ENCODE data around the gene JAML.

JAML gene

GRCh38 chr11:118206391-118207031, 18.3 kb downstream of the JAML start:
- no peak overlapping the region for H2AFZ ChIP-seq (ENCODE audit: low read depth, low read length)
- no peaks in the 10 kb centered on the region for H3K9me3 ChIP-seq (ENCODE audit: control insufficient read depth, low read length)
- 20% methylated on average over 1 of the region's 1 CpG for WGBS
- DNase-seq, result peak; percentile 6
- H3K27me3 ChIP-seq (ENCODE audit: control insufficient read depth in 1 of 2, insufficient read depth in 1 of 2, low read length in 2 of 2), result peaks cover 73 to 84% of the 10 kb centered on the region in 2 experiments
- H2BK120ac ChIP-seq (ENCODE audit: low read depth, low read length), result no peak overlapping the region
- H4K8ac ChIP-seq (ENCODE audit: low read length), result no peak overlapping the region
- H3K36me3 ChIP-seq (ENCODE audit: control insufficient read depth in 1 of 2, insufficient read depth in 2 of 2, low read depth in 1 of 2, low read length in 2 of 2), result no peaks in the 10 kb centered on the region
- no peak overlapping the region for H3K4me3 ChIP-seq (ENCODE audit: insufficient read depth in 1 of 2, low read depth in 1 of 2, low read length in 2 of 2)
- no peak overlapping the region for H2BK5ac ChIP-seq (ENCODE audit: low read depth, low read length, poor library complexity, severe bottlenecking)
- no peak overlapping the region for H3K18ac ChIP-seq (ENCODE audit: low read depth in 1 of 2, low read length in 2 of 2)
- no peaks in the 10 kb centered on the region for H3K79me1 ChIP-seq (replicated peaks; ENCODE audit: low read length, poor library complexity, severe bottlenecking)
- H3K14ac ChIP-seq (ENCODE audit: low read length in 2 of 2), result no peak overlapping the region
- no peak overlapping the region for H3K23ac ChIP-seq (ENCODE audit: low read length in 2 of 2)
- no peaks in the 10 kb centered on the region for H3K4me1 ChIP-seq (ENCODE audit: control insufficient read depth, insufficient read depth, low read depth, low read length)
- no peak overlapping the region for H3K27ac ChIP-seq (ENCODE audit: low read length, poor library complexity, severe bottlenecking)
- no peak overlapping the region for H4K91ac ChIP-seq (ENCODE audit: low read length)
- H3K4ac ChIP-seq (ENCODE audit: low read depth in 1 of 2, low read length in 2 of 2), result no peak overlapping the region
- no peak overlapping the region for H2BK12ac ChIP-seq (ENCODE audit: low read length in 2 of 2)
- no peak overlapping the region for H3K9ac ChIP-seq (ENCODE audit: low read length)
- H3K4me2 ChIP-seq (ENCODE audit: low read length, poor library complexity, severe bottlenecking), result no peak overlapping the region
- H2AK5ac ChIP-seq (ENCODE audit: low read length, severe bottlenecking), result no peak overlapping the region
- H2BK15ac ChIP-seq (ENCODE audit: low read depth, poor library complexity, severe bottlenecking), result no peak overlapping the region

GRCh38 chr11:118205606-118206378, 19.0 kb downstream of the JAML start:
- no peak overlapping the region for H3K4me3 ChIP-seq (ENCODE audit: insufficient read depth in 1 of 2, low read depth in 1 of 2, low read length in 2 of 2)
- H3K27me3 ChIP-seq (ENCODE audit: control insufficient read depth in 1 of 2, insufficient read depth in 1 of 2, low read length in 2 of 2), result peaks cover 68 to 83% of the 10 kb centered on the region in 2 experiments
- H4K91ac ChIP-seq (ENCODE audit: low read length), result no peak overlapping the region
- H3K18ac ChIP-seq (ENCODE audit: low read depth in 1 of 2, low read length in 2 of 2), result no peak overlapping the region
- H3K9me3 ChIP-seq (ENCODE audit: control insufficient read depth, low read length), result no peaks in the 10 kb centered on the region
- no peaks in the 10 kb centered on the region for H3K4me1 ChIP-seq (ENCODE audit: control insufficient read depth, insufficient read depth, low read depth, low read length)
- no peak overlapping the region for H2BK12ac ChIP-seq (ENCODE audit: low read length in 2 of 2)
- H3K4me2 ChIP-seq (ENCODE audit: low read length, poor library complexity, severe bottlenecking), result no peak overlapping the region
- 88% methylated on average over 8 of the region's 9 CpGs for WGBS
- no peak overlapping the region for H4K8ac ChIP-seq (ENCODE audit: low read length)
- H2AK5ac ChIP-seq (ENCODE audit: low read length, severe bottlenecking), result no peak overlapping the region
- H3K4ac ChIP-seq (ENCODE audit: low read depth in 1 of 2, low read length in 2 of 2), result no peak overlapping the region
- no peak overlapping the region for H3K23ac ChIP-seq (ENCODE audit: low read length in 2 of 2)
- H2BK15ac ChIP-seq (ENCODE audit: low read depth, poor library complexity, severe bottlenecking), result no peak overlapping the region
- H2AFZ ChIP-seq (ENCODE audit: low read depth, low read length), result no peak overlapping the region
- no peak overlapping the region for H3K14ac ChIP-seq (ENCODE audit: low read length in 2 of 2)
- no peak for DNase-seq
- H3K79me1 ChIP-seq (replicated peaks; ENCODE audit: low read length, poor library complexity, severe bottlenecking), result no peaks in the 10 kb centered on the region
- H3K9ac ChIP-seq (ENCODE audit: low read length), result no peak overlapping the region
- no peaks in the 10 kb centered on the region for H3K36me3 ChIP-seq (ENCODE audit: control insufficient read depth in 1 of 2, insufficient read depth in 2 of 2, low read depth in 1 of 2, low read length in 2 of 2)
- no peak overlapping the region for H2BK5ac ChIP-seq (ENCODE audit: low read depth, low read length, poor library complexity, severe bottlenecking)
- no peak overlapping the region for H3K27ac ChIP-seq (ENCODE audit: low read length, poor library complexity, severe bottlenecking)
- H2BK120ac ChIP-seq (ENCODE audit: low read depth, low read length), result no peak overlapping the region

- Histone ChIP-seq H3K14ac (ENCODE audit: low read length in 2 of 2) (no peak overlapping the region), H3K79me1 (replicated peaks; ENCODE audit: low read length, poor library complexity, severe bottlenecking) (no peaks in the 10 kb centered on the region), H3K4me2 (ENCODE audit: low read length, poor library complexity, severe bottlenecking) (no peak overlapping the region), H3K36me3 (ENCODE audit: control insufficient read depth in 1 of 2, insufficient read depth in 2 of 2, low read depth in 1 of 2, low read length in 2 of 2) (no peaks in the 10 kb centered on the region), H2BK120ac (ENCODE audit: low read depth, low read length) (no peak overlapping the region), H3K4me3 (ENCODE audit: insufficient read depth in 1 of 2, low read depth in 1 of 2, low read length in 2 of 2) (no peak overlapping the region), H3K4me1 (ENCODE audit: control insufficient read depth, insufficient read depth, low read depth, low read length) (no peaks in the 10 kb centered on the region), H3K23ac (ENCODE audit: low read length in 2 of 2) (no peak overlapping the region), H3K4ac (ENCODE audit: low read depth in 1 of 2, low read length in 2 of 2) (no peak overlapping the region), H2AFZ (ENCODE audit: low read depth, low read length) (no peak overlapping the region), H3K9me3 (ENCODE audit: control insufficient read depth, low read length) (no peaks in the 10 kb centered on the region), H3K9ac (ENCODE audit: low read length) (no peak overlapping the region), H3K27me3 (ENCODE audit: control insufficient read depth in 1 of 2, insufficient read depth in 1 of 2, low read length in 2 of 2) (peaks cover 48 to 56% of the 10 kb centered on the region in 2 experiments), H2BK15ac (ENCODE audit: low read depth, poor library complexity, severe bottlenecking) (no peak overlapping the region), H4K8ac (ENCODE audit: low read length) (no peak overlapping the region), H4K91ac (ENCODE audit: low read length) (no peak overlapping the region), H2BK12ac (ENCODE audit: low read length in 2 of 2) (no peak overlapping the region), H3K27ac (ENCODE audit: low read length, poor library complexity, severe bottlenecking) (no peak overlapping the region), H2BK5ac (ENCODE audit: low read depth, low read length, poor library complexity, severe bottlenecking) (no peak overlapping the region), H2AK5ac (ENCODE audit: low read length, severe bottlenecking) (no peak overlapping the region), H3K18ac (ENCODE audit: low read depth in 1 of 2, low read length in 2 of 2) (no peak overlapping the region)
- 77% methylated on average over 7 of the region's 7 CpGs for WGBS
- no peak for DNase-seq
These were observed 22.0 kb downstream of the JAML start for GRCh38 chr11:118202599-118203422.

GRCh38 chr11:118201966-118202365, 22.8 kb downstream of the JAML start:
- H3K14ac ChIP-seq (ENCODE audit: low read length in 2 of 2), result no peak overlapping the region
- H2BK120ac ChIP-seq (ENCODE audit: low read depth, low read length), result no peak overlapping the region
- no peaks in the 10 kb centered on the region for H3K4me1 ChIP-seq (ENCODE audit: control insufficient read depth, insufficient read depth, low read depth, low read length)
- no peak overlapping the region for H2BK15ac ChIP-seq (ENCODE audit: low read depth, poor library complexity, severe bottlenecking)
- no peak overlapping the region for H2BK12ac ChIP-seq (ENCODE audit: low read length in 2 of 2)
- H3K9ac ChIP-seq (ENCODE audit: low read length), result no peak overlapping the region
- H3K79me1 ChIP-seq (replicated peaks; ENCODE audit: low read length, poor library complexity, severe bottlenecking), result no peaks in the 10 kb centered on the region
- H2AFZ ChIP-seq (ENCODE audit: low read depth, low read length), result no peak overlapping the region
- H2BK5ac ChIP-seq (ENCODE audit: low read depth, low read length, poor library complexity, severe bottlenecking), result no peak overlapping the region
- no peak overlapping the region for H3K4me2 ChIP-seq (ENCODE audit: low read length, poor library complexity, severe bottlenecking)
- no peak overlapping the region for H3K4ac ChIP-seq (ENCODE audit: low read depth in 1 of 2, low read length in 2 of 2)
- no peak overlapping the region for H3K23ac ChIP-seq (ENCODE audit: low read length in 2 of 2)
- H3K27ac ChIP-seq (ENCODE audit: low read length, poor library complexity, severe bottlenecking), result no peak overlapping the region
- peaks cover 48% of the 10 kb centered on the region in 2 experiments for H3K27me3 ChIP-seq (ENCODE audit: control insufficient read depth in 1 of 2, insufficient read depth in 1 of 2, low read length in 2 of 2)
- no peaks in the 10 kb centered on the region for H3K9me3 ChIP-seq (ENCODE audit: control insufficient read depth, low read length)
- no peak overlapping the region for H4K8ac ChIP-seq (ENCODE audit: low read length)
- DNase-seq, result no peak
- H3K18ac ChIP-seq (ENCODE audit: low read depth in 1 of 2, low read length in 2 of 2), result no peak overlapping the region
- no peak overlapping the region for H4K91ac ChIP-seq (ENCODE audit: low read length)
- WGBS, result 73% methylated on average over 2 of the region's 2 CpGs
- no peaks in the 10 kb centered on the region for H3K36me3 ChIP-seq (ENCODE audit: control insufficient read depth in 1 of 2, insufficient read depth in 2 of 2, low read depth in 1 of 2, low read length in 2 of 2)
- no peak overlapping the region for H2AK5ac ChIP-seq (ENCODE audit: low read length, severe bottlenecking)
- H3K4me3 ChIP-seq (ENCODE audit: insufficient read depth in 1 of 2, low read depth in 1 of 2, low read length in 2 of 2), result no peak overlapping the region
